HG02588 (cell line): Measurements from ENCODE around the gene C12orf43.
"Not testable (repeated sequence)": the region's sequence is repeated elsewhere in the genome, so short reads cannot be mapped to it uniquely, and the experiment has no call there.

Experiments
- ATAC-seq: cut with Tn5 transposase; IDR thresholded peaks from one replicate; pipeline ENCODE4 v1.9.1; 2021; ENCODE audit warnings: mild to moderate bottlenecking, moderate library complexity; ENCODE audit not compliant: unreplicated experiment

The C12orf43 gene, protein sequence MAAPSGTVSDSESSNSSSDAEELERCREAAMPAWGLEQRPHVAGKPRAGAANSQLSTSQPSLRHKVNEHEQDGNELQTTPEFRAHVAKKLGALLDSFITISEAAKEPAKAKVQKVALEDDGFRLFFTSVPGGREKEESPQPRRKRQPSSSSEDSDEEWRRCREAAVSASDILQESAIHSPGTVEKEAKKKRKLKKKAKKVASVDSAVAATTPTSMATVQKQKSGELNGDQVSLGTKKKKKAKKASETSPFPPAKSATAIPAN

DNA sequence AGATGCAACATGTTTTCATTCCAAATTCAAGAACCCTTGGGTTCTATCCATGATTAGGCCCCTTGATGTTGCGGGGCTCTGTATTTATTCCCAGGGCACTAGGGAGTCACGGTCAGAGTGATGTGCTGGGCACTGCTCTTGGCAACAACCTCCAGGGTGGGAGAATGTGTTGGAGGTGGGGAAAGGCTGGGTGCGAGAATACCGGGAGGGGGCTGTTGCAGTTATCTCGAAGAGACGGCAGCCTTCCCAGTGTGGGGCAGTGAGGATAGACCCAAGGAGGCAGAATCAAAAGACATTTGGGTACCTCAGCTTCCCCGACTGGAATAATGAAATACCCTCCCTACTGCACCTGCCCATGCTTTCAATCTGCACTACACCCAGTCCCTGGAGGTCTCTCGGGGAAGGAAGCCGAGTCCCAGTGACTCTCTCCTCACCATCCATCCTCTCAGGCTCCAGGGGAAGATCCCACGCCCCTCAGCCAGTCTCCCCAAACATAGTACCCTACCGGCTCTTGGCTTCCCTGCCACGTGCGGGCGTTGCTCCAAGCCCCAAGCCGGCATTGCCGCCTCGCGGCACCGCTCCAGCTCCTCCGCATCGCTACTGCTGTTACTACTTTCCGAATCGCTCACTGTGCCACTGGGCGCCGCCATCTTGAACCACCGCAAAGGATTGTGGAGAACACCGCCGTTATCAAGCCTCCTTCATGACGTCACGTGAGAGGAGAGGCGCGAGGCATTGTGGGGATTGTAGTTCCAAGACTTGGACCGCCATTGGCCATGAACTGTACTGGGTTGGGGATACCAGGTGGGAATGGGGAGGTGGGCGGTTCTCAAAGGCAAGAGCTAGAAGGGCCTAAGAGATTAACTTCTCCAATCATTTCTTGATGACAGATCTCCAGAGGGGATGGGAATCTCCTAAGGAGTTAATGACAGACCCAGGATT, at the start of gene C12orf43:
C12orf43 (minus strand) TSS at position 663 of the 942 bp plus-strand sequence; CDS start at position 650, 13 bp downstream.
- ATAC-seq, result peak; percentile 97

DNA sequence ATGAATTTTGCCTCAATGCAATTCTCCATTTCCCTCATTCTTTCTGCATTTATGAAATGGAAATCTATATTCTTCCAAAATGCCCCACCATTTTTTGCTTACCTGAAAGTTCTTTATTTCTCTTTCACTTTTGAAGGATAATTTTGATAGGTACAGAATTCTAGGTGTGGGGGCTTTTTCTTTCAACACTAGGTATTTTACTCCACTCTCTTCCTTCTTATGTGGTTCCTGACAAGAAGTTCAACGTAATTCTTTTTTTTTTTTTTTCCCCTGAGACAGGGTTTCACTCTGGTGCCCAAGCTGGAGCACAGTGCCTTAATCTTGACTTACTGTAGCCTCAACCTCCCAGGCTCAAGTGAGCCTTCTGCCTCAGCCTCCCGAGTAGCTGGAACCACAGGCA, 49.1 kb upstream of the C12orf43 start:
- no peak for ATAC-seq

DNA sequence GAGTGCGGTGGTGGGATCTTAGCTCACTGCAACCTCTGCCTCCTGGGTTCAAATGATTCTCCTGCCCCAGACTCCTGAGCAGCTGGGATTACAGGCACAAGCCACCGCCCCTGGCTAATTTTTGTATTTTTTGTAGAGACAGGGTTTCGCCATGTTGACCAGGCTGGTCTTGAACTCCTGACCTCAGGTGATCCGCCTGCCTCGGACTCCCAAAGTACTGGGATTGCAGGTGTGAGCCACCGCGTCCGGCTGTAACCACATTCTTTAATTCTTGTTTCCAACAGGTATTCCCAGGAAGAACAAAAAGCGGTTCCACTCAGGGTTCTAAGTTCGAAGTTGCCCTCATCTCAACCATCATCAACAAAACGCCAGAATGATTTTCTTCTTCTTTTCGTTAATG, 48.3 kb upstream of the C12orf43 start:
- not testable (repeated sequence) for ATAC-seq

DNA sequence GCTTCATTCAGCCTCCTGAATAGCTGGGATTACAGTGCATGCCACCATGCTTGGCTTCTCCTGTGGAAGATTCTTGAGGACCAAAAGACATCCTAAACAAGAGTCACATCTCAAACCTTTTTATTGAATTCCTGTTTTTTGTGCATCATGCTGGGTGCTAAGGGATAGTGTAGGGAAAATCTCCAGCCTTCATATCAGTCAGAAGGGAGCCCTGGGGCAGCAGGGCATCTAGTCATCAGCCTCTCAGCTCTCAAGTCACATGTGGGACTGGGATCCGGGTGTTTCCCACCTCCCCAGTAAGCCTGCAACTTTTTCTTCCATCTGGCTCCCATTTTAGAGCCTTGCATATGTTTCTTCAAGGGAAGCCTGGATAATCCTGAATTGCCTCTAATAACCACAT, 47.8 kb upstream of the C12orf43 start:
- no peak for ATAC-seq

DNA sequence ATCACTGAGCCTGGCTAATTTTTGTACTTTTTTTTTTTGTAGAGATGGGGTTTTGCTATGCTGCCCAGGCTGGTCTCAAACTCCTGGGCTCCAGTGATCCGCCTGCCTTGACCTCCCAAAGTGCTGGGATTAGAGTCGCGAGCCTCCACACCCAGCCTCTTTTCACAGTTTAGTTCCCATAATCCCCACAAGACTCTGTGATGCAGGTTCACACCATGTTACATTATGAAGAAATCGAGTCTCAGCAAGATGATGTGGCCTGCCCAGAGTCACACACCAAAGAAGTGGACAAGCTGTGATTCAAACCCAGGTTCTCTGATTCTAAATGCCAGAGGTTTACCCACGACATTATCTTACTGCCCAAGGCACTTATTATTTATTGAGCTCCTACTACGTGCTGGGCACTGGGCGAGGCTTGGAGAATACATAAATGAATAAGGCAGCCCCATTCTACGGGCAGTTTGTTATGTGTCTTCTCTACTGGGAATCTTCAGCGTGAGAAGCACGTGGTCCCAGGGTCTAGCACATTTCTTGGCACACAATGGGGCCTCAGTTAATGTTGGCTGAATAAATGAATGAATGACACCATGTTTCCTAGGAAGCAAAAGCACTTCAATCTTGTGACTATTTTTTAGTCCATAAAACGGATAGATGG, 46.2 kb upstream of the C12orf43 start:
- no peak for ATAC-seq

DNA sequence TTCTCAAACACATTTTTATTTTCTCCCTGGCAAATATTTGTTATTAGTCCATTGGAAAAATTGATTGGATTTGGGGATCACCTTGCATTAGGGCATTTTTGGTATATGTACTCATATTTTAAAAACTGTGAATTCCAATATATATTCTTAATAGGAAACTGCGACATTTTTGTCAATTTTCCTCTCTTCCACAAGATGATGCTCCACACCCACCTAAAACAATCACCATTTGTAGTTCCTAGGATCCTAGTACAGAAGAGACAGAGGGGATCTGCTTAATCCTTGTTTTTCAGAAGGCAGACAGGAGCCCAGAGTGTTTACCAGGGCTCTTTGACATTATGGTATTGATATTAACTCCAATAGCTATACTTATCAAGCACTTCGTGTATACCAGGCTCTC, 45.5 kb upstream of the C12orf43 start:
- ATAC-seq, result no peak

DNA sequence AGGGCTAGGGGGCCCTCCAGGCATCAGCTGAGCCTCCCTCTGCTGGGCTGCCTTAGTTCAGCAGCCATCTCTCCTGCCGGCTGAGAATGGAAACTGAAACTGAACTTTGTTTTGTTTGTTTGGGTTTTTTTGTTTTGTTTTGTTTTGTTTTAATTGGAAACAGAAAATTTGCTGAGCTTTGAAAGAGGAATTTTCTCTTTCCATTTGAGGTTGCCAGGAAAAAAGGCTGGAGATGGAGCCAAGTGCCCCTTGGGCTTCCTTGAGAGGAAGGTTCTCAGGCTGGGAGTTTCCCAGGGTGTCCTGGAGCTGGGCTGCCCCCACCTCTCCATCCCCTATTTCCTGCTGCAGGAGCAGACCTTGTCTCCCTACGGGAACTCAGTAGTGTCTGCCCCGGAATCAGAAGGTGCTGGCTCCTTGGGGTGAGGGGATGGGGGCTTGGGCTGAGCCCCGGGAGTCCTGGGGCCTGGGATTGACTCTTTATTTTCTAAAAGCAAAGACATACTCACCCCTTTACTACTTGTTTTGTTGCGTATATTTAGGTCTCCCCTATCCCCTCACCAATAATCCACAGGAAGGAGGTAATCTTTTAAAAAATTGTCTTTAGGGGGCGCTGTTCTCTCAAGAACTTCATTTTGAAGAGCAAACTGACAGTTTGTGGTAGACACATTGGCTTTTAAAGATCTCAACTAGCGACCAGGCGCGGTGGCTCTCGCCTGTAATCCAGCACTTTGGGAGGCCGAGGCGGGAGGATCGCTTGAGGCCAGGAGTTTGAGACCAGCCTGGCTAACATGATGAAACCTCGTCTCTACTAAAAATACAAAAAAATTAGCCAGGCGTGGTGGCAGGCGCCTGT, 44.1 kb upstream of the C12orf43 start:
- ATAC-seq, result peak; percentile 58

DNA sequence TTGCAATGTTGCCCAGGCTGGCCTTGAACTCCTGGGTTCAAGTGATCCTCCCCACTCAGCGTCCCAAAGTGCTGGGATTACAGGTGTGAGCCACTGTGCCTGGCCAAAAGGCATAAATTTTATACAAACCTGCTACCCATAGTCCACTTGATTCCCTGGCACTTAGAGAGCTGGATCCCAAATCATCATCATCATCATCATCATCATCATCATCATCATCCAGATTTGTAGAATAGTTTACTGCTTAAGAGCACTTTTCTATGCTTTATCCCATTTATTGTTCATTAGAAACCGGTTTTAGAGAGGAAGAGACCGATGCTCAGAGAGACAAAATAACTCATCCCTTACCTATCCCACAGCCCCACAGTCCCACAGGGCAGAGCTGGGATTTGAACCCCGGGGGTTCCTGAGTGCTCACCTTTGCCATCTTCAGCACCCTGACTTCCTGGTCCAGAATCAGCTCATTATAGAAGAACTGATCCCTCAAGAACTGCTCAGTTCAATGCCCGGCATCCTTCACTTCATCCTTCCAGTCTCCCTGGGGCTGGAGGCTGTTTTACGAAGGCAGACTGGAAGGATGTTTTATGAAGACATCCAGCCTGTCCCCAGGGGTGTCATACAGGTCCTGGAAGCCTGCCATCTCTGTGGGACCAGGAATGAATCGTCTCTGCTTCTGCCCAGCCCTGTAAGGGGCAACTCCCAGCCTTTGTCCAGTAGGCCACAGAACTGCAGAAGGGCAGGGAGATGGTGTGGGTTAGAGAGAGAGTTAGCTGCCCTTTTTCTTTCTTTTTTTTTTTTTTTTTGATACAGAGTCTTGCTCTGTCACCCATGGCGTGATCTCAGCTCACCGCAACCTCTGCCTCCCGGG, 43.0 kb upstream of the C12orf43 start:
- ATAC-seq, result peak; percentile 13

DNA sequence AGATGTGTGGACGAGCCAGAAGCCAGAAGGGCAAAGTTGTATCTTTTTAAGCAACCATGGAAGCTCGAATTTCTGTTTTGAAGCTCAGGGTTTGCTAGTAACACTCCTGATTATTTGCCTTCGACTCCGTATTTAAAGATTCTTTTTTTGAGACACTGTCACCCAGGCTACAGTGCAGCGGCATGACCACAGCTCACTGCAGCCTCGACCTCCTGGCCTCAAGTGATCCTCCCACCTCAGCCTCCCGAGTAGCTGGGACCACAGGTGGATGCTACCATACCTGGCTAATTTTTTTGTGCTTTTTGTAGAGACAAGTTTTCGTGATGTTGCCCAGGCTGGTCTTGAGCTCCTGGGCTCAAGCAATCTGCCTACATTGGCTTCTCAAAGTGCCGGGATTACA, 41.5 kb upstream of the C12orf43 start:
- ATAC-seq, result no peak

DNA sequence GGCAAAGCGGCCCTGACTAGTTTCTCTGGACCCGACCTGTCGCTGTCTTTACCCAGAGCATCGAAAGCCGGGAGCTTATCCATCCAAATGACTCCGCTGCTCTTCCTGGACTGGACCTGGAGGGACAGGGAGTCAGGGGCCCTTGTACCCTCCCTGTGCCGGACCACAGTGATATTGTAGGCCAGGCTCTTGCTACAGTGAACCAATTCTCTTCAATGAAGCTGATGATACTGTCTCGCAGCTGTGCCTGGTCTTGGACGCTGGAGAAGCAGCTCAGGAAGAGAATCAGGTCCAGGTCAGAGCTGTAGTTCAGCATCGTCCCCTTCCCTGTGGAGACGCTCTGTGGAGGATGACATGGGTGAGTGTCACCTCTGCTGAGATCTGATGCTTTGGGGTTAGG, 37.4 kb upstream of the C12orf43 start:
- ATAC-seq, result no peak

DNA sequence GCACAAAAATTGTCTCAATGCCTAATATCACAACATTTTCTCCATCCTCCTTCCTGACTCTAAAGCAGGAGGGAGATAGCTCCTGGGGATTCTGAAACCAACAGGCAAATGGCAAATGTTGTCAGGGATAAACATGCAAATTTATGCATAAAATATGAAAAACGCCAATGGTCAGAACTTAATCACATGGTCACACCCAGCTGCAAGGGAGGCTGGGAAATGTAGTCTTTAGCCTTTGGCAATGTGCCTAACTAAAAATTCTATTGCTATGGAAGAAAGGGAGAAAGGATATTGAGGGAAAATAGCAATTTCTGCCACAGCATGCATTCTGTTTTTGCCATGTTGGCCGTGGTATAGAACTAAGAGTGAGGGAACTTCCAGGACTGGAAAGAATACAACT, 34.4 kb upstream of the C12orf43 start:
- ATAC-seq, result no peak

DNA sequence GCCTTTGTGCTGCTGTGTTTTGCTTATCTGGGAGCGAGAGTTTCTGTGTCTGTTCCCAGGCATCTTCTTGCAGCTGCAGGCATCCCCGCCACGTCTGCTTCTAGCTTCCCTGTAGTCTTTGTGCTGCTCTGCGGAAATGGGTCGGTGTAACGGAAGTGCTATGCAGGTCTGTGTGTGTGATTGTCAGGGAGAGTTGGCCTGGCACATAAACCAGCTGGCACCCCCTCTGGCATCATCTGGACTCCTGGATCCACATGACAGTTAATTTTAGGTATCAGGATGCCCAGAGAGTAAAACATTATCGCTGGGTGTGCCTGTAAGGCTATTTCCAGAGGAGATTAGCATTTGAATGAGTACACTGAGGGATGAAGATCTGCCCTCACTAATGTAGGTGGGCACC, 32.2 kb upstream of the C12orf43 start:
- ATAC-seq, result no peak

DNA sequence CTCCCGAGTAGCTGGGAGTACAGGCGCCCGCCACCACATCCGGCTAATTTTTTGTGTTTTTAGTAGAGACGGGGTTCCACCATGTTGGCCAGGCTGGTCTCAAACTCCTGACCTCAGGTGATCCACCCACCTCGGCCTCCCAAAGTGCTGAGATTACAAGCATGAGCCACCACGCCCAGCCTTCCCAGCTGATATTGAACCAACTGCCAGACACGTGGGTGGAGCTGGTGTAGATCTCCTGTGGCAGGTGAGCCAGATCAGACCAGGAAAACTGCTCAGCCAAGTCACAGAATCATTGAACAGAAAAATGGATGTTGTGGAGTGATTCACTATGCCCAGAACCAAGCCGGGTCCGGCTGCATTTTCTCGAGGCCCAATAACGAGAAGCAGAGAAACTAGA, 31.1 kb upstream of the C12orf43 start:
- not testable (repeated sequence) for ATAC-seq

DNA sequence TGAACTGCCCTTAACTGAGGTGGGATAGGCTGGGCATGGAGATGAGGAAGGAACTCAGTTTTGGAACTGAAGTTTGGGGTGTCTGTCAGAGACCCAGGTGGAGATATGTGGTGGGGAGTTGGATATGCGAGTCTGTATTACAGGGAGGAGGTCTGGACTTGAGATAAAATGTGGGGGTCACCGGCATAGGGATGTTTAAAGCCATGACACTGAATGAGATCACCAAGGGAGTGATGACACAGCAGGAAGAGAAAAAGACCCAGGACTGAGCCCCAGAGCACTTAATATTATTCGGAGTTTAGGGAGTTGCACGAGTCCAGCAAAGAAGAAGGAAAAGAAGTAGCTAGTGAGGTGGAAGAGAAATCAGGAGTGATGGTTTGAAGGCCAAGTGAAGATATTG, 26.8 kb upstream of the C12orf43 start:
- no peak for ATAC-seq

DNA sequence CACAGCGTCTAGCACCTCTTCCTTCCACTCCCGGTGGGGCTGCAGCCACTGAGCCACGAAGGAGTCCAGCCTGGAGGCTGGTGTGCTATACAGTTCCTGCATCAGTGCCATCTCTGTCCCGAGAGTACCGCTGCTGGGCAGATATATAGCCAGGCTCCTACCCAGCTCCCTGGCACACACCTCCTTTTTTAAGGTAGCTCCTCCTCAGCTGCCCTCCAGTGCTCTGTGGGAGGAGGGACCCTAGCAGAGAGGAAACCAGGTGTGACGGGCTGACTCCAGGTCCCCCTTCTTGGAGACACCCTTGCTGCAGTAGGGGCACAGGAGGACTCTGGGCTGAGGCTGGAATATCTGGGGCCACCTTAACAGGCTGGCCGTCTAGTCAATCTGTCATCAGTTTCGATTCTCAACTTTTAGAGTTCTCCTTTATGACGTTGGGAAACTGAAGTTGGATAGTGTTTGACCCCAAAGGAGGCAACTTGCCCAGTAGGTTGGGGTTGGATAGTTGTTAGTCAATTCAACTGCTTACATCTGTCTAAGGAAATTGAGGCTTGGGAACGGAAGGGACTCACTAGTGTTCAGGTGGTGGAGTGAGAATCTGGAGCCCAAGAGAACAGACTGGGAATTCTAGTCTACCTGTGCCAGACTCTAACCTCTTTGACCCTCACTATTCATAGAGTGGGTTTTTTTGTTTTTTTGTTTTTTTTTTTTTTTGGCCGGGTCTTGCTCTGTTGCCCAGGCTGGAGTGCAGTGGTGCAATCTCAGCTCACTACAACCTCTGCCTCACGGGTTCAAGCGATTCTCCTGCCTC, 22.8 kb upstream of the C12orf43 start, which contains the start of gene OASL:
OASL (minus strand) TSS at position 386 of the 808 bp plus-strand sequence; CDS start at position 111, 275 bp downstream.
- peak; percentile 75 for ATAC-seq

DNA sequence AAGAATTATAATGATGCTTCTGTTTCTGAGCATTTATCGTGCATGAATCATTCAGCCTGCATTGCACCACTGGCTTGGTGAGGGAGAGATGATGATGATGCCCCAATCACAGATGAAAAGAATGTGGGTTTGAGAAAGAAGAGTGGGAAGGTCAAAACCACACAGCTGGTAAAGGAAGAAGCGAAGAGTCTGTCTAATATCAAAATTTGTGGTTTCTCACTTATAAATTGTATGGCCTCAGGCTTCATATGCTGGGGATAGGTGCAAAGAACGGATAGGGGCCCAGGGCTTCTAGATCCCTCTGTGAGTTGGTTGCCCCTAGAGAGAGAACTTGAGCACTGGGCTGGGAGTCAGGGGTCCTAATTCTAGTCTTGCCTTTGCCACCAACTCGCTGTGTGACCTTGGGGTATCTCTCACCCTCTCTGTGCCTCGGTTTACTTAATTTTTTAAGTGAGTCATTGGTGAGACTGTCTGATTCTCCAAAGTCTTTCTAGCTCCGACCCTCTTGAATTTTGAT, 20.6 kb upstream of the C12orf43 start:
- ATAC-seq, result no peak

DNA sequence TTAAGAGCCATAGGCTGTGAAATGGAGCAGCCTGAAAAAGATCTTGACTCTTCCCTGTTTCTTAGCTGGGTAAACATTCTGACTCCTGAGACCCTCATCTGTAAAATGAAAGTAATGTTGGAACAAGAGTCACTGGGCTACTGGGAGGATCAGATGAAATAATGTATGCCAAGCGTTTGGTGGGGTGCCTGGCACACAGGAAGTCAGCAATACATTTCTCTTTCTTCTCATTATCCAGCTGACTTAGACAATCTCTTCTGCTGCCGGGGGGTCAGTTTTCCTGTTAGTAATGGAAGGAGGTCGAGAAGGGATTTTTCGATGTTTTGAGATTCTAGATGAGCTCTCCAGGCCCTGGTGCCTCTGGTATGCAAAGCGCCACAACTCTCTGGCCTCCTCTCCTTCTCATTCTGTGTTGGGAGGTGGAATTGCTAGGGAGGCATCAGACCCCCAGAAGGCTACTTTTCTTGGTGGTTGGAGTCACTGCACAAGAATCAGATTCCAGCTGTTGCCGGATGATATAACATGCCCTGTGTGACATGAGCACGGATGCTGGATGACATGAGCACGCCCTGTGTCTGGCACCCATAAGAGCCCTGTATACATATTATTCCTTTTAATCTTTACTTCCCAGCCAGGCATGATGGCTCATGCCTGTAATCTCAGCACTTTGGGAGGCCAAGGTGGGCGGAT, 18.5 kb upstream of the C12orf43 start:
- no peak for ATAC-seq
